DMS 273 (cell line): ENCODE data around the gene SDHAF2.
"Not testable (repeated sequence)": the region's sequence is repeated elsewhere in the genome, so short reads cannot be mapped to it uniquely, and the experiment has no call there.

Source experiments
- DNase-seq: peaks from one replicate; lab custom pipeline; 2025; ENCODE audit not compliant: unreplicated experiment; lab: John Stamatoyannopoulos, UW

The SDHAF2 gene

GRCh38 chr11:61474013-61474643 is 44.2 kb downstream of the SDHAF2 start:
- DNase-seq = no peak

GRCh38 chr11:61475433-61475832 is 45.5 kb downstream of the SDHAF2 start:
- DNase-seq = no peak

DNA sequence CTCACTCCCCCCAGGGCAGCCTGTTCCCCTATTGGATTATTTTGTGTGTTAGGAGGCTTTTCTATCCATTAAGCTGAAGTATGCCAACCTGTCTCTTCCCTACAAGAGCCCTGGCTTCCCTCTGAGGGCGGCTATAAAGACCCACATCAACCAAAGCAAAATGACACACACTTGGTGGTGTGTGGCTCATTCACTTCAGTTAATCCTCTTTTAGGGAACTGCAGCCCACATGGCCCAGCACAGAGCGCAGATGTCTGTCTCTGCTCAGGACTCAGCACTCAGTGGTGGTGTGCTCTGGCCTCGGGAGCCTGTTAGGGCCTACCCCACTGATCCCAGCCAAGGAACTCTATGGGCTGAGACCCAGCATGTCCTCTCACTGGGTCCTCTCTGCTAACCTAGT is 46.4 kb downstream of the SDHAF2 start:
- DNase-seq = no peak

DNA sequence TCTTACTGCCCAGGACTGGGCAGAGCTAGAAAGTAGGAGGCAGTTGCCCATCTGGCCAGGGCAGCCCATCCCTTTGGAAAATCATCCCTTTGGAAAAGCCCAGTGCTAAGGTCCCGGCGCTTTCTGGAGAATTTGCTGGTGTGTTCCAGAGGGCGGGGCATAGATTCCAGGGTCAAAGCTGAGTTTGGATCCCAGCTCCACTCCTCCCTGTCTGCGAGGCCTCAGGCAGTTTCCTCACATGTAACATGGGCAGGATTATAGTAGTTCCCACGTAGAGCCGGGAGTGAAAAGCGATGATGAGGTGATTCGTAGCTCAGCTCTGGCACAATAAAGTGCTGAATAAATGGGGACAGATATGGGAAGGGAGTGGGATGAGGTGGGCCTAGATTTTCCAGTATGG is 47.2 kb downstream of the SDHAF2 start:
- DNase-seq = no peak

DNA sequence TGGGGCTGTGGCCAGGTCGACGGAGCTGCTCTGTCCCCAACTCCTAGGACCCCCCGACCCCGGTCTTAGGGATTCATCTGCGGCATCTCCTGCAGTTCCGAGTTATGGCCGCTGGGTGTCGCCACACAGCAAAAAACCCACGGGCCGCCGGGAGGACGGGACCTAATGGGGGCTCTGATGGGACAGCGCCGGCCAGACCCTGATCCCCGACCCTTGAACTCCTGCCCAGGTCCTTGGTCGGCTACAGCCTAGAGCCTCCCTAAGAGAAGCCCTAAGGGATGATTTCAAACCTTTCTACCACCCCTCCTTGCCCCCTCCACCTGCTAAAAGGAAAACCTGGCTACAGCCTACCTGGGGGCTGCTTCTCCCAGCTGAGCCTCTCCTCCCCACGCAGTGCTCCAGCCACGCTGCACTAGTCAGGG is 47.8 kb downstream of the SDHAF2 start:
- DNase-seq = peak; percentile 60

GRCh38 chr11:61479360-61480058 is 49.6 kb downstream of the SDHAF2 start:
- DNase-seq = not testable (repeated sequence)

- no peak for DNase-seq
Observed at GRCh38 chr11:61480261-61480993, 50.5 kb downstream of the SDHAF2 start.

DNA sequence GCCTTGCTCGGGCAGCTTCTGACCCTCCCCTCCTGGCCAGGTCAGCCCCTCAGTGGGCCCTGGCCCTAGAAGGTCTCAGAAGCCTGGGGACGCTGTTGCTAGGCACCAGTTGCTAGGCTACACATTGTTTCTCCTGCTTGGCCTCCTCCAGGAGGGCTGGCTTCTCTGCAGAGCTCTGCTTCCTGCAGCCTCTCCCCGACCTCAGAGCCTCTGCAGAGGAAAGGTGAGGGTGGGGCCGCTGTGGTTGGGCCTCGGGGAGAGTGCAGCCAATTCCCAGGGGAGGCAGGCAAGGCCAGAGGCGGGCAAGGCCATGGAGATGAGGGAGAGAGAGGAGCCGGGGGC is 51.0 kb downstream of the SDHAF2 start:
- DNase-seq = peak; percentile 65

DNA sequence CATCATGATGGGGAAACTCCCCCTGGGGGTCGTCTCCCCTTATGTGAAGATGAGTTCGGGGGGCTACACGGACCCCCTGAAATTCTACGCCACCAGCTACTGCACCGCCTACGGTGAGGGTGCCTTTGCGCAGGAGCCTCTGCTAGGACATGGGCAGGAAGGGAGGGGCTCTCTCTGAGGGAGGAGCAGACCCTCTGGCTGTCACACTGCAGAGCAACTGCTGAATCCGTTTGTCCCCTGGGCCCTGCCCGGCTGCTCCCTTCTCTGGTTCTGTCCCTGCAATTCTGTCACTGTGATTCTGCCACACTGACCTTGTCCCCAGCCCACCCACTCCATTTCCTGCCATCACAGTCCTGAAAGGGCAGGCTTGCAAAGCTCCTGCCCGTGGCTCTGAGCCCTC is 51.9 kb downstream of the SDHAF2 start:
- no peak for DNase-seq

- DNase-seq = peak; percentile 38
Observed at GRCh38 chr11:61482513-61482912, 52.6 kb downstream of the SDHAF2 start.

DNA sequence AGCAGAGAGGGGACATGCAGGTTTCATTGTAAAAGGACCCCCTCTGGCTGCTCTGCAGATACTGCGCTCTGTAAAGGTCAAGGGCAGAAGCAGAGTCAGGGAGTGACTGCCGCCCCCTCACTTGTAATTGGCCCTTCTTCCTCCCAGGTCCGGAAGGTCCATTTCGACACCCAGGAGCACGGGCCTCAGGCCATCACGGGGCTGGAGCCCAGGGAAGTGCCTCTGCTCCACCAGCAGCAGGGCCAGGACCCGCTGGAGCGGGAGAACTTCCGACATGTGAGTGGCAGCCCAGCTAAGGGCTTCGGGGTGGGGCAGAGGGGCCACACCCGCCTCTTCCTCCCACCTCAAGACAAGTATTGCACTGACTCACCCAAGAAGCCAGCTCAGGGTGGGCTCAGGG is 54.6 kb downstream of the SDHAF2 start:
- DNase-seq = no peak

- no peak for DNase-seq
Observed at GRCh38 chr11:61485080-61485479, 55.2 kb downstream of the SDHAF2 start.

- no peak for DNase-seq
Observed at GRCh38 chr11:61486011-61486620, 56.2 kb downstream of the SDHAF2 start.

DNA sequence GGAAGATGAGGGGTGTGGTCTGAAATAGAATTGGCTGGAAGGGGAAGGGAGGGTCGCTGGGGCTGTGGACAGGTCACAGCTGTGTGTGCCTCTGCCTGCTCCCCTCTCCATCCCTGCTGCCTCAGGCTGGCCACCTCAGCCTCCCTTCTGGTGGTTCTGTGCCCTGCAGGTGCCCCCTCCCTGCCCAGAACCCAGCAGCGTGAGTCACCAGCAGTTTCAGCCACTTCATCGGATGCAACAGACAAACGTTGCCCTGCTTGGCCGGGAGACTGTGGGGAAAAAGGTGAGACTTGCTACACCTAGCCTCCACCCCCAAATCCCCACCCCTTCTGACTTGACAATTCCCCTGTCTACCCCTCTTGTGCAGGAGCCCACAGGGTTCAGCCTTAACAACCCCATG is 56.9 kb downstream of the SDHAF2 start:
- no peak for DNase-seq

DNA sequence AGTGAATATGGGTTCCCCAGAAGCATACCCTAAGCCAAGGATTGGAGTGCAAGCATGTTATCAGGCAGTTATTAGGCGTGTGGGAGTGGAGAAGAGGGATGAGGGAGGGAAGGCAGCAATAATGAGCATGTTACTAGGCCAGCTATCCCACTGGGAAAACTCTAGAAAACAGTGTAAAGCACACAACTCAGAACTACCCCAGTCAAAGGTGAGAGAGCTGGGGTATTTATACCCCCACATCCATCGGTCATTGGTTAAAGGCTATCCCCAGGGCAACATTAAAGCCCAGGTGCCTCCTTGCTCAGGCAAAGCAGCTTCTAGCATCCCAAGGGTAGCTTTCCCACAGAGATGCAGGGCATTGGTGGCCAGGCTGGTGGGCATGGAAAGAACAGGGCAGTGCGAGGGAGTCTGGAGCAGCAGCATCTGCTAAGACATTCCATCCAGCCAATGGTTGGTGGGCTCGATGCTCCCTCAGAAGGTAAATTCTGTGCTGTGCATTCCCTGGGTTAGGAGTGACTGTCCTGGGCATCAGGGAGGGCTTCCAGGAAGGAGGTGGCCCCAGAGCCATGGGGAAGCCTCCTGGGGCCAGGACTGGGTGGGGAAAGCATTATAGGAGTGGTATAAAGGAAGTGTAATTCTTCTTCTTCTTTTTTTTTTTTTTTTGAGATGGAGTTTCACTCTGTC is 57.6 kb downstream of the SDHAF2 start:
- DNase-seq = no peak

DNA sequence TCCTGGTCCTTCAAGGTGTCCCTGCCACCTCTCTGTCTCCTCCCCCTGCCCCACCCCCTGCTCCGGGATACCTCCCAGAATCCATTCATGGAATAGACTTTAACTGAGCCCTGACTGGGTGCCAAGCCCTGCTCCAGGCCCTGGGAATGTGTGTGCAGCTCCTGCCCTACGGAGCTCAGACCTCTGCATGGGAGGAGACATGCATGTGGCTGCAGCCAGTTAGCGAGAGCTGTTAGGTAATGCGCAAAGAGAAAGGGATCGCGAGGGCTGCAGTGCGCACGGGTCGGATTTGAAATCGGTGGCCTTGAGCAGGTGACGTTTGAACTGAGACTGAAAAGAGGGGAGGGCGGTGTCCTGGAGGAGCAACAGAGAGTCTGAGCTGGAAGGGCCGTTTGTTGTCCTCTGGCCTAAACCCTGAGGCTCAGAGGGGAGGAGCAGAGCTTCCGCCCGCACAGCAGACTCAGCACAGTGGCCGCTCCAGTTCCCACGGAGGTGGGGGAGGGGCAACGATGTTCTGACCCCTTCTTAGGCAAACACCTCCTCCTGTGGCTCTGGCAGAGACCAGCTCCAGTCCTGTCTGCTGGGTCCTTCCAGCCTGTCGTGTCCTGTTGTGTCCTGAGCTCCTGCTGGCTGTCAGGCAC is 58.8 kb downstream of the SDHAF2 start:
- DNase-seq = no peak

GRCh38 chr11:61489833-61490721 is 60.2 kb downstream of the SDHAF2 start:
- DNase-seq = peak; percentile 47

- peak; percentile 59 for DNase-seq
Observed at GRCh38 chr11:61491736-61492395, 61.9 kb downstream of the SDHAF2 start.

- peak; percentile 61 for DNase-seq
Observed at GRCh38 chr11:61494381-61494961, 64.5 kb downstream of the SDHAF2 start.
